Lower lobe of right lung (tissue), 2 donors: ENCODE measurements around the gene DHRS7. TPM values are rescaled to one million over a fixed set of nuclear protein-coding genes. Genes with fewer than 3 reads are reported as not detected.
A peak's percentile ranks its signal among the peaks of the same experiment; 100 is the strongest.

Experiments used
- ATAC-seq, 2 donors: fragments of 200-7000 bp; cut with Tn5 transposase; one replicate each; pipeline ENCODE4 v1.9.1; 2020 to 2022; ENCODE audit warnings: mild to moderate bottlenecking in 2 of 2, moderate library complexity in 2 of 2
- DNase-seq: peaks from one replicate; pipeline ENCODE4 v3.0.0-alpha.2; 2020
- H3K27ac ChIP-seq: fragments of 200-600 bp; one replicate; pipeline ENCODE4 v1.8.0; 2022
- H3K27me3 ChIP-seq: fragments of 200-600 bp; one replicate; pipeline ENCODE4 v1.8.0; 2022; ENCODE audit warnings: low read depth
- H3K36me3 ChIP-seq: fragments of 200-600 bp; one replicate; pipeline ENCODE4 v1.8.0; 2022; ENCODE audit warnings: mild to moderate bottlenecking
- H3K4me1 ChIP-seq: fragments of 200-600 bp; one replicate; pipeline ENCODE4 v1.8.0; 2022
- H3K4me3 ChIP-seq: fragments of 200-600 bp; one replicate; pipeline ENCODE4 v1.8.0; 2022; ENCODE audit warnings: mild to moderate bottlenecking
- H3K9me3 ChIP-seq: fragments of 200-600 bp; one replicate; pipeline ENCODE4 v1.8.0; 2022
- CTCF ChIP-seq: fragments of 200-600 bp; IDR thresholded peaks from one replicate; pipeline ENCODE4 v1.8.0; 2022; ENCODE audit warnings: antibody characterized with exemption, mild to moderate bottlenecking
- intact Hi-C: fragments of 100-400 bp; cut with DNase I; formaldehyde crosslinking; loops from one replicate; pipeline ENCODE4 v1.11.0; 2022
- total RNA-seq: library from RNA; stranded (reverse); fragmentation: NEBNext Ultra II Directional; extraction: Animal tissue kit (Norgen Biotek cat#: 25700); gene quantifications from one replicate; pipeline ENCODE4 v1.2.1, GENCODE V29; 2021
- donor health status: DM: no; HTN: yes; CAD: no; lungs with severe emphysema.

The DHRS7 gene
- total RNA-seq, 1 donor from 2014 or later: 72.8 TPM

DNA sequence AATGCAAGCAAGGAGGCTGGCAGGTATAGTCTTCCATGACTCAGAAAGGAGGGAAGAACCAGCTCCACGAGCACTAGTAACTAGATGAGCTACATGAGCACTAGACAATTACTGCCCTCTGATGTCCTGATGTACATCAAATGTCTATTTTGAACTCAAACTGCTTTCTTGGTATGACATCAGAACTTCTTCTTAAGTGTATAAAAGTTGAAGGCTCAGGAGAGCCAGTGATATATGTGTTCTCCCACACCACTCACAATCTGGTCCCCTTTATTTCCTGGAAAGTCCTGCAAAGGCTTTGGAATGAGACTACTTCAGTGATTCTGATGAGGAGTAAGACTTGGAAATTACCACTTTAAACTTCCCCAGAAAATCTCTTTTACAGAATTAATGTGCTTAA lies 18.5 kb upstream of the DHRS7 start:
- no peak for TF ChIP-seq CTCF
- intact Hi-C loops: loop anchor here (5.0 kb wide), 2 partner anchors 121 to 221 kb away; no protein-coding TSS in a partner anchor
- ATAC-seq: peak in 1 of 2 donors; percentile 49
- peak overlapping the region; percentile 52 for H3K4me3 ChIP-seq
- H3K9me3 ChIP-seq: no peaks in the 10 kb centered on the region
- DNase-seq: no peak
- no peaks in the 10 kb centered on the region for H3K36me3 ChIP-seq
- H3K27me3 ChIP-seq: no peaks in the 10 kb centered on the region
- peaks cover 4% of the 10 kb centered on the region for H3K4me1 ChIP-seq
- H3K27ac ChIP-seq: peak overlapping the region; percentile 52

DNA sequence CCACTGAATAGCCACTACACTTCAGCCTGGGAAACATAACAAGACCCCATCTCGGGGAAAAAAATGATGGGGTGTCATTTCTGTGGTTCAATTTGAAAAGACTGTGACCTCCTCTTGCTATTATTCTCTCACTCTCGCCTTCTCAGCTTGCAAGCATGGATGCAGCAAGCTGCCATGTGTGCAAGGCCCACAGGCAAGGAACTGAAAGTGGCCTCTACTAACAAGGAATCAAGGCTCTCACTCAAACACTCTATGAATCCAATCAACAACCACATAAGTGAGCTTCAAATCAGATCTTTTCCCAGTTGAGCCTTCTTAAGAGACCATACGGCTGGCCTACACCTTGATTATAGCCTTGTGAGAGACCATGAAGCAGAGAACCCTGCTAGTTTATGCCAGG lies 17.9 kb upstream of the DHRS7 start:
- H3K27ac ChIP-seq: no peak overlapping the region
- no peaks in the 10 kb centered on the region for H3K36me3 ChIP-seq
- no peak for ATAC-seq
- no peaks in the 10 kb centered on the region for H3K27me3 ChIP-seq
- H3K4me1 ChIP-seq: peaks cover 4% of the 10 kb centered on the region
- TF ChIP-seq CTCF: no peak
- no peak overlapping the region for H3K4me3 ChIP-seq
- H3K9me3 ChIP-seq: peaks cover 2% of the 10 kb centered on the region
- intact Hi-C loops: loop anchor here (5.0 kb wide), 2 partner anchors 121 to 221 kb away; no protein-coding TSS in a partner anchor
- DNase-seq: no peak

- H3K36me3 ChIP-seq: no peaks in the 10 kb centered on the region
- ATAC-seq (no peak), DNase-seq (no peak)
- H3K4me3 ChIP-seq: no peak overlapping the region
- H3K9me3 ChIP-seq: peaks cover 5% of the 10 kb centered on the region
- intact Hi-C loops: no loop called here
- TF ChIP-seq CTCF: no peak
- no peaks in the 10 kb centered on the region for H3K27me3 ChIP-seq
- peaks cover 4% of the 10 kb centered on the region for H3K4me1 ChIP-seq
- no peak overlapping the region for H3K27ac ChIP-seq
These were observed 14.3 kb upstream of the DHRS7 start for GRCh38 chr14:60179431-60179869.

- intact Hi-C loops: no loop called here
- no peak overlapping the region for H3K4me3 ChIP-seq
- TF ChIP-seq CTCF: no peak
These were observed 13.6 kb upstream of the DHRS7 start for GRCh38 chr14:60178820-60179219.

DNA sequence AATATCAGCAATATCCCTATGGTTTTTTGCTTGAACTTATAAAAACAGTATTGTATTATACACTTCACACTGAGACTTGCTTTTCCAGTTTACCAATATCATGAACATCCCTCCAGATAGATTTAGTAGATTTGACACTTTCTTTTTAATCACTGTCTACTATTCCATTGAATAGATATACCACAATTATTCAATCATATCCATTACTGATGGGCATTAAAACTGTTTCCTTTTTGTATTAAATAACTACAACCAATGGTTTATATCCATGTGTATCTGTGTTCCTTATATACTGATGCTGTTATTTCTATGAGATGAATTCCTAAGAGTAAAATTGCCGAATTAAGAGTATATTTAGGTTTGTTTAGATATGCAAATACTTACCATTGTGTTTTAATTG lies 13.0 kb upstream of the DHRS7 start:
- intact Hi-C loops: no loop called here
- Histone ChIP-seq H3K27ac (no peak overlapping the region), H3K36me3 (no peaks in the 10 kb centered on the region), H3K9me3 (peaks cover 5% of the 10 kb centered on the region), H3K27me3 (no peaks in the 10 kb centered on the region), H3K4me1 (no peaks in the 10 kb centered on the region), H3K4me3 (no peak overlapping the region)
- no peak for TF ChIP-seq CTCF
- ATAC-seq: no peak
- no peak for DNase-seq

More at GRCh38 chr14:60178820-60179219, 13.6 kb upstream of the DHRS7 start:
- ATAC-seq (no peak), DNase-seq (no peak)
- Histone ChIP-seq H3K27ac (no peak overlapping the region), H3K27me3 (no peaks in the 10 kb centered on the region), H3K9me3 (peaks cover 5% of the 10 kb centered on the region), H3K36me3 (no peaks in the 10 kb centered on the region), H3K4me1 (peaks cover 3% of the 10 kb centered on the region)
